ENCODE data around the gene WDR86.

GRCh38 chr7:151403764-151404163 lies 6.1 kb downstream of the WDR86 start:
- TF ChIP-seq PATZ1 (CRISPR knock-in tag; IDR thresholded peaks at IDR 0.05; ENCODE audit: borderline replicate concordance) (no peak), CSDC2 (CRISPR knock-in tag; IDR thresholded peaks at IDR 0.05) (no peak), TOX (CRISPR knock-in tag; IDR thresholded peaks at IDR 0.05; ENCODE audit: borderline replicate concordance) (no peak), GLIS3 (CRISPR knock-in tag; IDR thresholded peaks at IDR 0.05) (no peak), ISL1 (CRISPR knock-in tag; IDR thresholded peaks at IDR 0.05) (no peak)

Data from SK-N-SH treated with all-trans-retinoic acid at 6 μM for 48 hours (cell line).